ENCODE measurements around the gene BPIFB6.

GRCh38 chr20:33030569-33030968, 879 bp upstream of the BPIFB6 start:
- no peak for TF ChIP-seq JUNB (IDR thresholded peaks at IDR 0.05)
- TF ChIP-seq CTCF (IDR thresholded peaks at IDR 0.05): no peak
- TF ChIP-seq MAFK (IDR thresholded peaks at IDR 0.05; ENCODE audit: partially characterized antibody): no peak
- TF ChIP-seq RAD21 (conservative IDR thresholded peaks at IDR 0.05 in 1 of 2, IDR thresholded peaks at IDR 0.05 in 1 of 2): no peak
- TF ChIP-seq, protein P1, sequence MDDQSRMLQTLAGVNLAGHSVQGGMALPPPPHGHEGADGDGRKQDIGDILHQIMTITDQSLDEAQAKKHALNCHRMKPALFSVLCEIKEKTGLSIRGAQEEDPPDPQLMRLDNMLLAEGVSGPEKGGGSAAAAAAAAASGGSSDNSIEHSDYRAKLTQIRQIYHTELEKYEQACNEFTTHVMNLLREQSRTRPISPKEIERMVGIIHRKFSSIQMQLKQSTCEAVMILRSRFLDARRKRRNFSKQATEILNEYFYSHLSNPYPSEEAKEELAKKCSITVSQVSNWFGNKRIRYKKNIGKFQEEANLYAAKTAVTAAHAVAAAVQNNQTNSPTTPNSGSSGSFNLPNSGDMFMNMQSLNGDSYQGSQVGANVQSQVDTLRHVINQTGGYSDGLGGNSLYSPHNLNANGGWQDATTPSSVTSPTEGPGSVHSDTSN (IDR thresholded peaks at IDR 0.05): no peak
- no peak for TF ChIP-seq NR3C1 (IDR thresholded peaks at IDR 0.05)
- TF ChIP-seq POLR2A (IDR thresholded peaks at IDR 0.05; ENCODE audit: low read length): no peak
- TF ChIP-seq ESRRA (IDR thresholded peaks at IDR 0.05; ENCODE audit: borderline replicate concordance, low read length): no peak
- no peak for TF ChIP-seq MYC (IDR thresholded peaks at IDR 0.05; ENCODE audit: borderline replicate concordance, low read length)
- TF ChIP-seq BCL3 (IDR thresholded peaks at IDR 0.05): no peak
- no peak for TF ChIP-seq TFCP2L1 (CRISPR knock-in tag; IDR thresholded peaks at IDR 0.05)
- no peak for TF ChIP-seq CHD2 (IDR thresholded peaks at IDR 0.05; ENCODE audit: low read length, partially characterized antibody)

Data from A549 (cell line).